OCI-LY1 (cell line): ENCODE measurements around the gene DRAM1.

Experiments
- EZH2 ChIP-seq: fragments of 200-600 bp; sonication (generic), shearing (Covaris generic); IDR thresholded peaks from 2 replicates; pipeline ENCODE4 v1.8.0; 2017; ENCODE audit warnings: borderline replicate concordance, mixed run types, mild to moderate bottlenecking, antibody characterized with exemption, low read length, moderate library complexity, mixed read lengths
- TF ChIP-seq, protein P1 (sequence below): fragments of 200-600 bp; sonication (generic), shearing (Covaris generic); IDR thresholded peaks from 2 replicates; pipeline ENCODE4 v1.5.1; 2017; ENCODE audit warnings: mild to moderate bottlenecking, antibody characterized with exemption, low read length, moderate library complexity, mixed read lengths

- TF ChIP-seq, protein P1, sequence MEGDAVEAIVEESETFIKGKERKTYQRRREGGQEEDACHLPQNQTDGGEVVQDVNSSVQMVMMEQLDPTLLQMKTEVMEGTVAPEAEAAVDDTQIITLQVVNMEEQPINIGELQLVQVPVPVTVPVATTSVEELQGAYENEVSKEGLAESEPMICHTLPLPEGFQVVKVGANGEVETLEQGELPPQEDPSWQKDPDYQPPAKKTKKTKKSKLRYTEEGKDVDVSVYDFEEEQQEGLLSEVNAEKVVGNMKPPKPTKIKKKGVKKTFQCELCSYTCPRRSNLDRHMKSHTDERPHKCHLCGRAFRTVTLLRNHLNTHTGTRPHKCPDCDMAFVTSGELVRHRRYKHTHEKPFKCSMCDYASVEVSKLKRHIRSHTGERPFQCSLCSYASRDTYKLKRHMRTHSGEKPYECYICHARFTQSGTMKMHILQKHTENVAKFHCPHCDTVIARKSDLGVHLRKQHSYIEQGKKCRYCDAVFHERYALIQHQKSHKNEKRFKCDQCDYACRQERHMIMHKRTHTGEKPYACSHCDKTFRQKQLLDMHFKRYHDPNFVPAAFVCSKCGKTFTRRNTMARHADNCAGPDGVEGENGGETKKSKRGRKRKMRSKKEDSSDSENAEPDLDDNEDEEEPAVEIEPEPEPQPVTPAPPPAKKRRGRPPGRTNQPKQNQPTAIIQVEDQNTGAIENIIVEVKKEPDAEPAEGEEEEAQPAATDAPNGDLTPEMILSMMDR: no peak
- no peak for TF ChIP-seq EZH2
These were observed 38.5 kb downstream of the DRAM1 start for GRCh38 chr12:101915841-101916240.
